Measurements from ENCODE around the gene ABCC4.

ABCC4 gene

DNA sequence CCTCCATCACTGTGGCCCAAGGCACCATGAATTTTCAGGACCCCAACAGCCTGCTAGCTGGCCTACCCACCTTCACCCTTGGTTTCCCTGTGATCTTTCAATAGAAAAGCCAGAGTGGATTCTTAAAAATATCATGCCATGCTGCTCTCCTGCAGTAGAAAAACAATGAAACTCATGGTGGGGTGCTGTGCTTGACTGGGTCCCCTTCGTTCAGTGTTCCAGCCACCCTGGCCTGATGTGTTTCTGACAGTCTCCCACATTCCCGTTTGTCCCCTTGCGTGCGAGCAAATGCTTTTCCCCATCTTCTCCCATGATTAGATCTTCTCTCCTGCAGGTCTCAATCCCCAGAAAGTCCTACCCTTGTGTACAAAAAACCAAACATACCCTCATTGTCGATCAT, 43.2 kb downstream of the ABCC4 start:
- DNase-seq (ENCODE audit: low spot score), result no peak

- peak; percentile 23 for DNase-seq (ENCODE audit: low spot score)
Observed at GRCh38 chr13:95256091-95256490, 45.2 kb downstream of the ABCC4 start.

DNA sequence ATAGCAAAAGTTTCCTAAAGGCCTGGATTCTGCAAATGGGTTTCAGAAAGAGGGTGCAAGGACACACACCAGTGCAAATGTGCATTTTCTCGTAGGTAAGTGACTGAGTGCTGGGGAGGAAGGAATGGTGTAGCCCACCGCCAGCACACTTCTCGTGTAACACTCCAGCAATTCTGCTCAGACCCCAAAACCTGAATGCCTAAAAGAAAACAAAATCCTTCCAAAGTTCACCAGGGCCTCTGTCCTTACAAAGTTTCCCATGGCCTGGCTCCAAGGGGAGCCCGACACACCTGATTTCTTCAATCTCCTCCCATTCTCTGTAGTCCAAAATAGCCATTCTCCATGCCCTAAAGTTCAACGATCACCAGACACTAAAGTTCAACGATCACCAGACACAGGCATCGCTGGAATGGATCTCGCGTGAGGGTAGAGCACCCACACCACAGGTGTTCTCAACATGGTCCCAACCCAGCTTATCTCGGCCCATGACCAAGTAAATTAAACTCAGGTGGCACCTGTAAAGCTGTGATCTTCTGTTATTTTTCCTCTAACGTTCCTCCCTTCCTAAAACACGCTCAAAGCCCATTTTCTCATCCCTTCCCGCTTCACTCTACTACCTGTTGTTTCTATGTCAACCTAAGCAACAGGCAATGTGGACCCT, 46.0 kb downstream of the ABCC4 start:
- DNase-seq (ENCODE audit: low spot score), result no peak

DNA sequence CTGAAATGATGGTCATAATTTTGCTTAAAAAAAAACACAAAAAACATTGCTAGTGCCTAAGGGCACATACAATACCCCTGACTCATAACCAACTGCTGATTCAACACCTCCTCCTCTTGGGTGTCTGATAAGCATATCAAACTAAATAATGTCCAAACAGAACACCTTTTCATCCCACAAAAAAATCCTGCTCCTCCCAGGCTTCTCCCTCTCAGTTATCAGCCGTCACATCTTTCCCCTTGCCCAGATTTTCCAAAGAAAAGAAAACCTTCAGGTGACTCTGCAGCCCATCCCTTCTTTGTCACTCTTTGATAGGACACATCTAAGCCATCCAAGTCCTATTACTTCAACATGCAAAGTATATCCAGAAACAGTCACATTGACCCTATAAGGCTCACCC, 46.9 kb downstream of the ABCC4 start:
- no peak for DNase-seq (ENCODE audit: low spot score)

- no peak for DNase-seq (ENCODE audit: low spot score)
Observed at GRCh38 chr13:95253033-95253432, 48.2 kb downstream of the ABCC4 start.

- DNase-seq (ENCODE audit: low spot score), result no peak
Observed at GRCh38 chr13:95251641-95252040, 49.6 kb downstream of the ABCC4 start.

DNA sequence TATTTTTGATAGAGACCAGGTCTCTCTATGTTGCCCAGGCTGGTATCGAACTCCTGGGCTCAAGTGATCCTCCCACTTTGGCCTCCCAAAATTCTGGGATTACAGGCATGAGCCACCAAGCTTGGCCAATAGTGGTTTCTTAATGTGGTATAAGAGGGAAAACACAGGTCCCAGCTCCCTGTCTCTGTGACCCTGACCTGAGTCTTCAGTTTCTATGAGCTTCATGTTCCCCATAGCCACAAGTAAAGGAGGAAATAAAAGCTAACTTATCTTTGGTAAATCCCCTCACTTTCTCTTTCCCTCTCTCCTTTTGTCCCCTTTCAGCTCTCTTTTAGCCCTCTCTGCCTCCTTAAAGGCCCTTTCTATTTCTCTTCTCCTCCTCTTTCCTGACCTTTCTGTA, 50.3 kb downstream of the ABCC4 start:
- no peak for DNase-seq (ENCODE audit: low spot score)

DNA sequence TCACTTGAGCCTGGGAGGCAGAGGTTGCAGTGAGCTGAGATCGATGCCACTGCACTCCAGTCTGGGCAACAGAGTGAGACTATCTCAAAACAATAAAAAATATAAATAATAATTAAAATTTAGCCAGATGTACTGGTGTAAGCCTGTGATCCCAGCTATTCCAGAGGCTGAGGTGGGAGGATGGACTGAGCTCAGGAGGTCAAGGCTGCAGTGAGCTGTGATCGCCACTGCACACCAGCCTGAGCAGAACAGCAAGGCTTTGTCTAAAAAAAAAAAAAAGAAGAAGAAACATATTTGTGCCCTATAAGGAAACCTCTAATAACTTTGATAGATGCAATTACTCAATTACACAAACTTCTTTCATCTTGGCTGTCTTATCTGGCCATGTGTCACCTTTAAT, 52.3 kb downstream of the ABCC4 start:
- no peak for DNase-seq (ENCODE audit: low spot score)

DNA sequence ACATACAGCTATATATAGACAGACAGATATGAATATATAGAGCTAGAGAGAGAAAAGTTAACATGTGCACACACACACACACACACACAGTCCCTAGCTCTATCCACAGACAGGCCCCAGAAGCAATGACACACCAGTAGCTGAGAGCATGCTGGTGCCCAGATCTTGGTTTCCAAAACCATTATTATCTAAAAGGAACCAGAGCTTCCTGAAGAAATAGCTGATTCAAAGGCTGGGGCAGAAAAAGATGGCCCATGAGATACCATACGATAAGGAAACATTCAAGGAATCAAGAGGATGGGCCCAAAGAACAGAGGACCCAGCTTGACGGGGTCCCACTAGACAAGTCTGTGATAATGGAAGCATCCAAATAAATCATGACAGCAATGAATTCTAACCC, 53.4 kb downstream of the ABCC4 start:
- no peak for DNase-seq (ENCODE audit: low spot score)

GRCh38 chr13:95247171-95247570, 54.1 kb downstream of the ABCC4 start:
- no peak for DNase-seq (ENCODE audit: low spot score)

- DNase-seq (ENCODE audit: low spot score), result no peak
Observed at GRCh38 chr13:95246292-95247082, 54.8 kb downstream of the ABCC4 start.

GRCh38 chr13:95245071-95245470, 56.2 kb downstream of the ABCC4 start:
- no peak for DNase-seq (ENCODE audit: low spot score)

- no peak for DNase-seq (ENCODE audit: low spot score)
Observed at GRCh38 chr13:95243207-95243606, 58.0 kb downstream of the ABCC4 start.

GRCh38 chr13:95241321-95241720, 59.9 kb downstream of the ABCC4 start:
- no peak for DNase-seq (ENCODE audit: low spot score)

DNA sequence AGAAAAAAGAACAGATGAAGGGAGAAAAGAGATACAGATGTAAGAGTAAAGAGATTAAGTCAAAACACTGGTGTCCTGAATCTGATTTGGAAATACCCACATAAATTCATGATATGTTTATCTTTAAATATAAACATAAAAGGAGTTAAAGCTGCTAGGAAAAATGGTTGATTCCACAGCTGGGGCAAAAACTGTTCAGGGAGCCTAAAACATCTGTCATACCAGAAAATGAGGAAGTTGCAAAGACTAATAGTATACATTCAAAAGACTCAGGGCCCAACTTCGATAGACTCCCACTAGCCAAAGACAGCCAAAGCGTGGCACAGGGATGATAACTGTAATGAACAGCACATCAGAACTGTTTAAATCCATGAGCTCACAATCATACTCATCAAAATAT, 62.0 kb downstream of the ABCC4 start:
- DNase-seq (ENCODE audit: low spot score), result no peak

GRCh38 chr13:95237310-95237870, 63.9 kb downstream of the ABCC4 start:
- no peak for DNase-seq (ENCODE audit: low spot score)

DNA sequence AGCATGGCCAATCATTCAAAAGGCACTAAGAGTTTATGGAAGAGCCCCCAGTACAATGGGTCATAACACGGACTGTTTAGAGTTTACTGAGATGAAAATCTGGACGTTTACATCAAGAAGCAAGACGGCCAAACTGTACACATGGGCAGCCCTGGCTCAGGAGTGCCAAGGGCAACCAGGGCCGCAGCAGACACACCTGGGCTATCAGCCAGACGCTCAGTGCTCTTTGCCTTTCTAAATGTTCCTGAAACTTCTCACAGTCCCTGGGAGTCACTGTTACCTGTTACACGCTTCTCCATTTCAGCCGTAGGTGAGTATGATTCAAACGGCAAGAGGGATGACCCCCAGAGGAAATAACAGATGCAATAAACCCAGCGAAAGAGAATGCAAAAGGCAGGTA, 64.5 kb downstream of the ABCC4 start:
- DNase-seq (ENCODE audit: low spot score), result no peak

- DNase-seq (ENCODE audit: low spot score), result no peak
Observed at GRCh38 chr13:95235974-95236373, 65.3 kb downstream of the ABCC4 start.

DNA sequence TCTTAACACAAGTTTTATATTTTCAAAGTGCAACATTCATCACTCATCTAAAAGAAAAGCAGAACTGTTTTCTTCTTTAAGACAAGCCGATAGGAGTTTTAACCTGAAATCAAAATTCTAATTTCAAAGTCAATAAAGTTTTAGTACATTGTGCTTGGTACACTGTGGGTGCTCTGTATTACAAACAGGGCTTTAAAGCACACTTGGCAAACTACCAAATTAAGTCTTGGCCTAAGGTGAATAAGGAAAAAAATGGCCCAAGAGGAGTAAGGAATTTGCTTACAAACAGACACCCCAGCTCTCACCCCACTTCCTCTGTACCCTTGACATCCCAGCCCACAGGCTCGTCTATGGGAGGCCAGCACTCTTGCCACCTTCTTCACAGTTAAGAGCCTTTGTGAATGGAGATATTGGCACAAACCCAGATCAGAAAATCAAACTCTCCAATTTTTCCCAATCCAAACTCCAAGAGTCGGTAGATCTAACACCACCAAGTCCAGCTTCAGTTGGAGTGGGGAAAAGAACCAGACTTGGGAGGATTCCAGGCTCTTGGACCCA, 66.0 kb downstream of the ABCC4 start:
- no peak for DNase-seq (ENCODE audit: low spot score)

GRCh38 chr13:95234242-95234641, 67.0 kb downstream of the ABCC4 start:
- DNase-seq (ENCODE audit: low spot score), result no peak

- DNase-seq (ENCODE audit: low spot score), result no peak
Observed at GRCh38 chr13:95233026-95233635, 68.1 kb downstream of the ABCC4 start.

GRCh38 chr13:95231393-95231792, 69.9 kb downstream of the ABCC4 start:
- DNase-seq (ENCODE audit: low spot score), result no peak

DNA sequence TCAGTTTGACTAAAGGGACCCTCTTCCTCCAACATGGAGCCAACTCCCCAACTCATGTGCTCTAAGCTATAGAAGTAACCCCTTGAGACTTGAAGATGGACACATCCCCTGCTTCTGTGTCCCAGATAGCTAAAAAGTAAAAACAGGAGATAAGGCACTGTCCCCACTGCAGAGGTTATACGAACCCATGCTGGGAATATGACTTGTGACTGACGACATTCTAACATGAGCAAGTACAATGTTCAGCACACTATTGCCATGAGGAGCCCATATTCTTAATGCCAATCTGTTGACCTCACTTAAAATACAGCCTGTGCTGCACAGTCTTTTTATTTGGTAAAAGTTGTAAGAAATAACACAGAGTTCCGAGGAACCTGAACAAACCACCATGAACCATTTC, 71.4 kb downstream of the ABCC4 start:
- no peak for DNase-seq (ENCODE audit: low spot score)
